GM11168 (cell line): Measurements from ENCODE around the gene TMEM248.
"Not testable (repeated sequence)": the region's sequence is repeated elsewhere in the genome, so short reads cannot be mapped to it uniquely, and the experiment has no call there.

Source experiments
- in situ Hi-C: fragments of 300-500 bp; cut with MboI; formaldehyde crosslinking; loops from one replicate; pipeline ENCODE4 v1.12.0; 2022; ENCODE audit warnings: low sequenced_read_pairs; ENCODE audit not compliant: unreplicated experiment

The TMEM248 gene

GRCh38 chr7:66946545-66946944 lies 25.5 kb downstream of the TMEM248 start:
- in situ Hi-C loops = no loop called here

GRCh38 chr7:66948480-66949109 lies 27.6 kb downstream of the TMEM248 start:
- in situ Hi-C loops = no loop called here

- in situ Hi-C loops = no loop called here
Observed at GRCh38 chr7:66950311-66950710, 29.3 kb downstream of the TMEM248 start.

- in situ Hi-C loops = no loop called here
Observed at GRCh38 chr7:66950763-66951162, 29.7 kb downstream of the TMEM248 start.

- in situ Hi-C loops = no loop called here
Observed at GRCh38 chr7:66952343-66953043, 31.5 kb downstream of the TMEM248 start.

GRCh38 chr7:66953044-66953427 lies 32.0 kb downstream of the TMEM248 start:
- in situ Hi-C loops = no loop called here

- in situ Hi-C loops = no loop called here
Observed at GRCh38 chr7:66957595-66958290, 36.7 kb downstream of the TMEM248 start.

- in situ Hi-C loops = no loop called here
Observed at GRCh38 chr7:66958538-66959350, 37.7 kb downstream of the TMEM248 start.

- in situ Hi-C loops = no loop called here
Observed at GRCh38 chr7:66960192-66960591, 39.2 kb downstream of the TMEM248 start.

- in situ Hi-C loops = no loop called here
Observed at GRCh38 chr7:66961096-66961495, 40.1 kb downstream of the TMEM248 start.

- in situ Hi-C loops = no loop called here
Observed at GRCh38 chr7:66964411-66964810, 43.4 kb downstream of the TMEM248 start.

GRCh38 chr7:66967029-66967428 lies 46.0 kb downstream of the TMEM248 start:
- in situ Hi-C loops = no loop called here

- in situ Hi-C loops = not testable (repeated sequence)
Observed at GRCh38 chr7:66969001-66969400, 48.0 kb downstream of the TMEM248 start.

GRCh38 chr7:66970310-66970709 lies 49.3 kb downstream of the TMEM248 start:
- in situ Hi-C loops = no loop called here

- in situ Hi-C loops = no loop called here
Observed at GRCh38 chr7:66974986-66975590, 54.1 kb downstream of the TMEM248 start.

GRCh38 chr7:66978312-66978711 lies 57.3 kb downstream of the TMEM248 start:
- in situ Hi-C loops = not testable (repeated sequence)

- in situ Hi-C loops = not testable (repeated sequence)
Observed at GRCh38 chr7:66979013-66979412, 58.0 kb downstream of the TMEM248 start.

GRCh38 chr7:66980336-66980735 lies 59.3 kb downstream of the TMEM248 start:
- in situ Hi-C loops = not testable (repeated sequence)

GRCh38 chr7:66989552-66989951 lies 68.5 kb downstream of the TMEM248 start:
- in situ Hi-C loops = not testable (repeated sequence)

GRCh38 chr7:66994051-66994450 lies 73.0 kb downstream of the TMEM248 start:
- in situ Hi-C loops = not testable (repeated sequence)
